ENCODE measurements around the gene HES1.
A peak's percentile ranks its signal among the peaks of the same experiment; 100 is the strongest.
"Not testable (repeated sequence)": the region's sequence is repeated elsewhere in the genome, so short reads cannot be mapped to it uniquely, and the experiment has no call there.

HES1 gene

GRCh38 chr3:194128202-194128918, 7.6 kb upstream of the HES1 start:
- H3K9ac ChIP-seq (ENCODE audit: insufficient read length), result no peak overlapping the region
- DNase-seq (ENCODE audit: low read depth, low spot score), result no peak
- H3K27ac ChIP-seq, result no peak overlapping the region
- H3K36me3 ChIP-seq (ENCODE audit: insufficient read depth, low read length), result no peaks in the 10 kb centered on the region
- H3K9me3 ChIP-seq (ENCODE audit: low read depth, low read length), result no peaks in the 10 kb centered on the region
- no peak overlapping the region for H3K4me3 ChIP-seq
- TF ChIP-seq POLR2AphosphoS5 (IDR thresholded peaks at IDR 0.05; ENCODE audit: borderline replicate concordance, low read depth, low read length), result no peak
- TF ChIP-seq FOXP2 (optimal IDR thresholded peaks at IDR 0.05; ENCODE audit: control extremely low read depth, extremely low read length, insufficient read depth), result no peak
- no peak for TF ChIP-seq EZH2 (IDR thresholded peaks at IDR 0.05)

DNA sequence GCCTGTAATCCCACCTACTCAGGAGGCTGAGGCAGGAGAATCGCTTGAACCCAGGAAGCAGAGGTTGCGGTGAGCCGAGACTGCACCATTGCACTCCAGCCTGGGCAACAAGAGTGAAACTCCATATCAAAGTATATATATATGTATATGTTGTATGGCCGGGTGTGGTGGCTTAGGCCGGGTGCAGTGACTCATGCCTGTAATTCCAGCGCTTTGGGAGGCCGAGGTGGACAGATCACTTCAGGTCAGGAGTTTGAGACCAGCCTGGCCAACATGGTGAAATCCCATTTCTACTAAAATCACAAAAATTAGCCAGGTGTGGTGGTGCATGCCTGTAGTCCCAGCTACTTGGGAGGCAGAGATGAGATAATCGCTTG, 7.0 kb upstream of the HES1 start:
- H3K9me3 ChIP-seq (ENCODE audit: low read depth, low read length); H3K4me3 ChIP-seq; DNase-seq (ENCODE audit: low read depth, low spot score); H3K9ac ChIP-seq (ENCODE audit: insufficient read length); H3K27ac ChIP-seq; H3K36me3 ChIP-seq (ENCODE audit: insufficient read depth, low read length): not testable (repeated sequence)

GRCh38 chr3:194129581-194130133, 6.3 kb upstream of the HES1 start:
- no peak overlapping the region for H3K4me3 ChIP-seq
- H3K27ac ChIP-seq, result no peak overlapping the region
- TF ChIP-seq EZH2 (IDR thresholded peaks at IDR 0.05), result no peak
- no peak for TF ChIP-seq POLR2AphosphoS5 (IDR thresholded peaks at IDR 0.05; ENCODE audit: borderline replicate concordance, low read depth, low read length)
- no peak for TF ChIP-seq FOXP2 (optimal IDR thresholded peaks at IDR 0.05; ENCODE audit: control extremely low read depth, extremely low read length, insufficient read depth)
- DNase-seq (ENCODE audit: low read depth, low spot score), result no peak
- H3K9ac ChIP-seq (ENCODE audit: insufficient read length), result no peak overlapping the region
- H3K9me3 ChIP-seq (ENCODE audit: low read depth, low read length), result no peaks in the 10 kb centered on the region
- no peaks in the 10 kb centered on the region for H3K36me3 ChIP-seq (ENCODE audit: insufficient read depth, low read length)

- H3K4me3 ChIP-seq, result no peak overlapping the region
- no peak overlapping the region for H3K9ac ChIP-seq (ENCODE audit: insufficient read length)
- H3K27ac ChIP-seq, result no peak overlapping the region
- TF ChIP-seq FOXP2 (optimal IDR thresholded peaks at IDR 0.05; ENCODE audit: control extremely low read depth, extremely low read length, insufficient read depth) (no peak), POLR2AphosphoS5 (IDR thresholded peaks at IDR 0.05; ENCODE audit: borderline replicate concordance, low read depth, low read length) (no peak), EZH2 (IDR thresholded peaks at IDR 0.05) (no peak)
- H3K9me3 ChIP-seq (ENCODE audit: low read depth, low read length), result no peaks in the 10 kb centered on the region
- H3K36me3 ChIP-seq (ENCODE audit: insufficient read depth, low read length), result no peaks in the 10 kb centered on the region
- DNase-seq (ENCODE audit: low read depth, low spot score), result no peak
These were observed 5.8 kb upstream of the HES1 start for GRCh38 chr3:194130188-194130587.

- no peak overlapping the region for H3K27ac ChIP-seq
- no peak overlapping the region for H3K9ac ChIP-seq (ENCODE audit: insufficient read length)
- H3K9me3 ChIP-seq (ENCODE audit: low read depth, low read length), result no peaks in the 10 kb centered on the region
- H3K36me3 ChIP-seq (ENCODE audit: insufficient read depth, low read length), result no peaks in the 10 kb centered on the region
- no peak for DNase-seq (ENCODE audit: low read depth, low spot score)
- no peak for TF ChIP-seq EZH2 (IDR thresholded peaks at IDR 0.05)
- no peak for TF ChIP-seq POLR2AphosphoS5 (IDR thresholded peaks at IDR 0.05; ENCODE audit: borderline replicate concordance, low read depth, low read length)
- TF ChIP-seq FOXP2 (optimal IDR thresholded peaks at IDR 0.05; ENCODE audit: control extremely low read depth, extremely low read length, insufficient read depth), result no peak
- H3K4me3 ChIP-seq, result no peak overlapping the region
These were observed 5.0 kb upstream of the HES1 start for GRCh38 chr3:194130807-194131589.

DNA sequence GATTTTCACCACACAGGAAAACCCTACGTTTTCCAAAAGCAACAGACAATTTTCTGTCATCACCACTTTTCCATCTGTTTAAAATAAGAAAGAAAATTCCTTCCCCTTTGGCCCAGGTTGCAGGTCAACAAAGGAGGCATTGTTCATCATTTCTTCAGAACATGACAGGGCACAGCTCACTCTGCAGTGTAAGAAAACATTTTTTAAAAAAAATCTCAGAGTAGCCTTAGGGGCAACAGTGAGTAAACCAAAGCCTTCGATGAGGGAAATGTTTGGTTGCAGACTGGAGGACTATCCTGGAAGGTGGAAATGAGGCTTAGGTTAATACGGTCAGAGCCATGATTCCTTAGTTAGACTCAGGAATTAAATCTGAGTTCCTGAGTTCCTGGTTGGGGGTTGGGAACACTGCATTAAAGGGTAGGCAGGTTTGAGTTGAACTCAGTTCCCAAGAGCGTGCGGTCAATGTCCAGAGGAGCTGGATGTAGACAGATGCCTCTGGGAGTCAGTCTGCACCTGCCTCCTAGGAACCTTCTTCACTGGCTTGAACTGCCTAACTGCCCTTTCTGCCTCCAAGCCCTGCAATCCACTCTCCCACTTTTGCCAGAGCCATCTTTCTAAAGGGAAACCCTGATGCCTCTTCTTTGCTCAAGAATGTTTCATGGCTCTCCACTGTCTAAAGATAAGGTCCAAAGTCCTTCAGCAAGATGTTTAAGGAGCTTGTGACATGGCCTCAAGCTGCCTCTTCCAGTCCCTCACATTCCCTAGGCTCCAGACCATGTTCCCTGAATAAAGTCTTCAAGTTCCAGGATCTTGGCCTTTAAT, 3.3 kb upstream of the HES1 start:
- no peaks in the 10 kb centered on the region for H3K9me3 ChIP-seq (ENCODE audit: low read depth, low read length)
- TF ChIP-seq POLR2AphosphoS5 (IDR thresholded peaks at IDR 0.05; ENCODE audit: borderline replicate concordance, low read depth, low read length) (no peak), EZH2 (IDR thresholded peaks at IDR 0.05) (no peak), FOXP2 (optimal IDR thresholded peaks at IDR 0.05; ENCODE audit: control extremely low read depth, extremely low read length, insufficient read depth) (no peak)
- peaks cover 9% of the 10 kb centered on the region for H3K36me3 ChIP-seq (ENCODE audit: insufficient read depth, low read length)
- no peak for DNase-seq (ENCODE audit: low read depth, low spot score)
- H3K9ac ChIP-seq (ENCODE audit: insufficient read length), result no peak overlapping the region
- H3K4me3 ChIP-seq, result no peak overlapping the region
- peak overlapping the region; percentile 2; the same call in 1 of the 2 replicates for H3K27ac ChIP-seq

DNA sequence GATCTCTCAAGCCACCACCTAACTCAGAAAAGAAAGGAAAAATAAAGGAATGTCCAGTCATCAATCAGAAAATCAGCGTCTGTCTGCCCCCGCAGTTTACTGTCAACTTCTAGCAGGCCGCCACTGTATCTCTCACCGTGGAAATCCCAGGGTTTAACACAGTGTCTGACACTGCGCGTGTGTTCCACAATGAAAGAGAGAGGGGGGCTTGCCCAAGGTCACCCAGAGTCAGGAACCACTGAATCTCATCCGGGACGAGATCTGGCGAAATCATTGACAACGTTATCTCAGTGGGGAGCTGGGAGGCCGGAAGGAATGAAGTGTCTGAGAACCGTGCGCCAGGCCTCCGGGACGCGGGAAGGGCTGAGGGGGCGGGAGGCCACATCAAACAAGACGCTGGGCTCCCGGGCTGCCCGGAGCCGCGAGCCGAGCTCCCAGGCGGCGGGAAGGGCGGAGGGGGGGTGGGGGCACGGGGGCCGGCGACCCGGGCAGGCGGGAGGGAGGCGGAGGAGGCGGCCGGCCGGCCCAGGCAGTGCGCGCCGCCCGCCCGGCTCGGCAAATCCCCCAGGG, 2.2 kb upstream of the HES1 start:
- no peaks in the 10 kb centered on the region for H3K9me3 ChIP-seq (ENCODE audit: low read depth, low read length)
- peak overlapping the region; percentile 32; the same call in 1 of the 2 replicates for H3K27ac ChIP-seq
- peak overlapping the region; percentile 14 for H3K9ac ChIP-seq (ENCODE audit: insufficient read length)
- H3K4me3 ChIP-seq, result peak overlapping the region; percentile 46
- no peak for DNase-seq (ENCODE audit: low read depth, low spot score)
- peaks cover 19% of the 10 kb centered on the region for H3K36me3 ChIP-seq (ENCODE audit: insufficient read depth, low read length)
- TF ChIP-seq FOXP2 (optimal IDR thresholded peaks at IDR 0.05; ENCODE audit: control extremely low read depth, extremely low read length, insufficient read depth) (no peak), POLR2AphosphoS5 (IDR thresholded peaks at IDR 0.05; ENCODE audit: borderline replicate concordance, low read depth, low read length) (no peak), EZH2 (IDR thresholded peaks at IDR 0.05) (no peak)

Data from SK-N-MC (cell line).